ENCODE measurements around the gene RAD21L1.

- TF ChIP-seq CTCF (IDR thresholded peaks at IDR 0.05 in 8 of 11, conservative IDR thresholded peaks at IDR 0.05 in 3 of 11) (no peak), POLR2A (IDR thresholded peaks at IDR 0.05) (no peak)
Observed at GRCh38 chr20:1203630-1204029, 22.2 kb upstream of the RAD21L1 start.

Data from spleen (tissue), 7 donors.